ENCODE results near the gene FCHSD2.

GRCh38 chr11:72789493-72790131 lies 352.5 kb downstream of the FCHSD2 start:
- TF ChIP-seq REST (IDR thresholded peaks at IDR 0.05) (no peak), RAD21 (IDR thresholded peaks at IDR 0.05) (peak in 1 of 2 donors; percentile 29), CTCF (IDR thresholded peaks at IDR 0.05; ENCODE audit: low read depth, low read length, missing input control) (no peak)

All from liver (tissue), 3 donors.